Islet precursor cell (in vitro differentiated cells): ENCODE data around the gene NSD2.
A peak's percentile ranks its signal among the peaks of the same experiment; 100 is the strongest.

ENCODE experiments used
- DNase-seq: peaks from one replicate; pipeline ENCODE4 v3.0.0-alpha.2; 2018

The NSD2 gene

GRCh38 chr4:1972414-1972813, 101.2 kb downstream of the NSD2 start:
- DNase-seq, result no peak

- no peak for DNase-seq
Measured at GRCh38 chr4:1973218-1973617, 102.0 kb downstream of the NSD2 start.

- DNase-seq, result no peak
Measured at GRCh38 chr4:1973661-1974060, 102.5 kb downstream of the NSD2 start.

GRCh38 chr4:1974840-1975239, 103.6 kb downstream of the NSD2 start:
- DNase-seq, result no peak

- DNase-seq, result peak; percentile 50
Measured at GRCh38 chr4:1975391-1975801, 104.2 kb downstream of the NSD2 start.

- no peak for DNase-seq
Measured at GRCh38 chr4:1975880-1976279, 104.7 kb downstream of the NSD2 start.

- DNase-seq, result peak; percentile 45
Measured at GRCh38 chr4:1976416-1977352, 105.5 kb downstream of the NSD2 start.

GRCh38 chr4:1978226-1978625, 107.0 kb downstream of the NSD2 start:
- DNase-seq, result peak; percentile 33

- DNase-seq, result no peak
Measured at GRCh38 chr4:1978741-1979476, 107.7 kb downstream of the NSD2 start.

- no peak for DNase-seq
Measured at GRCh38 chr4:1979477-1980196, 108.4 kb downstream of the NSD2 start.

GRCh38 chr4:1980561-1981041, 109.4 kb downstream of the NSD2 start:
- no peak for DNase-seq

- DNase-seq, result no peak
Measured at GRCh38 chr4:1981251-1982058, 110.3 kb downstream of the NSD2 start.

GRCh38 chr4:1982124-1983052, 111.2 kb downstream of the NSD2 start:
- DNase-seq, result no peak

GRCh38 chr4:1983053-1983845, 112.1 kb downstream of the NSD2 start:
- no peak for DNase-seq

- DNase-seq, result peak; percentile 52
Measured at GRCh38 chr4:1983846-1984405, 112.7 kb downstream of the NSD2 start.

- DNase-seq, result peak; percentile 43
Measured at GRCh38 chr4:1984406-1985191, 113.4 kb downstream of the NSD2 start.

- DNase-seq, result no peak
Measured at GRCh38 chr4:1985294-1985693, 114.1 kb downstream of the NSD2 start.

- no peak for DNase-seq
Measured at GRCh38 chr4:1985780-1986577, 114.8 kb downstream of the NSD2 start.
